Endodermal cell (in vitro differentiated cells): Measurements from ENCODE around the gene PLK5. TPM values are rescaled to one million over a fixed set of nuclear protein-coding genes. Genes with fewer than 3 reads are reported as not detected.

Experiments used
- DNase-seq: peaks from one replicate; pipeline ENCODE4 v3.0.0-alpha.2; 2017
- H3K27ac ChIP-seq: 2 replicates; pipeline ENCODE4 v1.5.1; 2013; ENCODE audit warnings: mild to moderate bottlenecking, low read depth, low read length, moderate library complexity
- H3K27me3 ChIP-seq: 2 replicates; pipeline ENCODE4 v1.6.1; 2013; ENCODE audit warnings: mild to moderate bottlenecking, low read length, moderate library complexity; ENCODE audit not compliant: insufficient read depth, control insufficient read depth, poor library complexity, severe bottlenecking
- H3K36me3 ChIP-seq: 2 replicates; pipeline ENCODE4 v1.7.0; 2013; ENCODE audit warnings: mild to moderate bottlenecking, low read length, moderate library complexity; ENCODE audit not compliant: control insufficient read depth, insufficient read depth
- H3K4me1 ChIP-seq: one replicate; pipeline ENCODE4 v1.7.0; 2013; ENCODE audit warnings: low read length; ENCODE audit not compliant: control insufficient read depth, insufficient read depth
- H3K4me3 ChIP-seq: 2 replicates; pipeline ENCODE4 v1.5.1; 2013; ENCODE audit warnings: mild to moderate bottlenecking, low read length, moderate library complexity
- H3K9ac ChIP-seq: 2 replicates; pipeline ENCODE4 v1.6.1; 2013; ENCODE audit warnings: mild to moderate bottlenecking, low read length, moderate library complexity; ENCODE audit not compliant: poor library complexity, severe bottlenecking; ENCODE audit errors: extremely low read depth
- H3K9me3 ChIP-seq: 2 replicates; pipeline ENCODE4 v1.6.1; 2013; ENCODE audit warnings: mild to moderate bottlenecking, low read length, moderate library complexity; ENCODE audit not compliant: control insufficient read depth
- H3K27ac Mint-ChIP-seq: 2 replicates; pipeline ENCODE4 v1.8.0; 2020; ENCODE audit warnings: mixed read lengths
- H3K27me3 Mint-ChIP-seq: 2 replicates; pipeline ENCODE4 v1.8.0; 2021; ENCODE audit warnings: mild to moderate bottlenecking, mixed read lengths; ENCODE audit not compliant: insufficient read depth
- H3K36me3 Mint-ChIP-seq: 2 replicates; pipeline ENCODE4 v1.8.0; 2020; ENCODE audit warnings: low read depth, mixed read lengths
- H3K4me1 Mint-ChIP-seq: 2 replicates; pipeline ENCODE4 v1.8.0; 2020; ENCODE audit warnings: mixed read lengths
- H3K4me3 Mint-ChIP-seq: 2 replicates; pipeline ENCODE4 v1.8.0; 2020; ENCODE audit warnings: mild to moderate bottlenecking, moderate library complexity, mixed read lengths
- H3K9me3 Mint-ChIP-seq: 2 replicates; pipeline ENCODE4 v1.8.0; 2020; ENCODE audit warnings: mild to moderate bottlenecking, mixed read lengths
- WGBS, 2 experiments: methylation state at CpG; one replicate each; pipeline versions ENCODE4 v1.1.5 to v1.1.7; 2013; ENCODE audit warnings: missing lambda C conversion rate in 2 of 2, mixed read lengths in 1 of 2; ENCODE audit not compliant: insufficient coverage in 1 of 2, insufficient read length in 1 of 2; 5-methylcytosine and 5-hydroxymethylcytosine counted together
- total RNA-seq, 2 donors: library from RNA; stranded (reverse); fragmentation: NEBNext Ultra II Directional in 1 of 2; extraction: Animal tissue kit (Norgen Biotek cat#: 25700) in 1 of 2; gene quantifications; 2 replicates in 1 of 2; 3 replicates in 1 of 2; pipeline ENCODE4 v1.2.1, GENCODE V29; 2021
- TF ChIP-seq, protein P1 (sequence below): fragments of 200-600 bp; sonication (generic); conservative IDR thresholded peaks from 2 replicates; pipeline ENCODE4 v1.5.0; 2021; ENCODE audit warnings: antibody characterized with exemption, mild to moderate bottlenecking

The PLK5 gene
- total RNA-seq, 2 donors from 2014 or later, result 0.48 TPM; not detected in 1

DNA sequence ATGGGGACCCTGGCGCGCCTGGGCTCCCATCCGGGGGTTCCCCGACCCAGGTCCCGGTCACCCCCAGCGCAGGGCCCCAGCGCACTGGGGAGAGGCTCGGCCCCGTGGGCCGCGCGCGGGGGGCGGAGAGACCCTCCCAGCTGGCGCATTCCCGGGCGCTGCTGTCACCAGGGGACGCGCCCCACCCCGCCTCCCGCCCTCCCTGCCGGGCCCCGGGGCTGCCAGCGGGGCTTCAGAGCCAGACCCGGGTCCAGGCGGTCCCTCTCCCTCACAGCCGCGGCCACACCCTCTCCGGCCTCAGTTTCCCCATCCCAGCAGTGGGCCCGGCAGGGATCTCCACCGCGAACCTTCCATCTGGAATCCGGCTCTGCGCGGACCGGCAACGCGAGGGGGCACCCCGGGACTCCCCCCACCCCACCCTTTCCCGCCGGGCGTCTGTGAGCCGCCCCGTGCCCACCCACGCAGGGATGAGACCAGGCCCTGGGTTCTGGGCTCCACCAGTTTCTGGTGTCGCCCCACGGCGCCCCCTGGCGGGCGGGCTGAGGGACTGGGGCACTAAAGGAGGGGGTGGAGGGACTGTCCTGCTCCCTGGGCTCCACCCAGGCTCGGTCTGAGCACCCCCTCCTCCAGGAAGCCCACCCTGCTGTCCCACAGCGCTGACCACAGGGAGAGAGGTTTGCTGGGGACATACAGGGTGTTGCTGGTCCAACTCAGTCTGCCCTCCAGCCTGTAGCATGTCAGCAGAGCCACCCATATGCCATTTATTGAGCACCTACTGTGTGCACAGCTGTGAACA, 10.2 kb upstream of the PLK5 start:
- H3K27ac Mint-ChIP-seq, result no peak overlapping the region
- Histone ChIP-seq H3K27me3 (peaks cover 42% of the 10 kb centered on the region), H3K36me3 (no peaks in the 10 kb centered on the region), H3K27ac (no peak overlapping the region), H3K9me3 (no peaks in the 10 kb centered on the region), H3K9ac (no peak overlapping the region), H3K4me1 (peaks cover 7% of the 10 kb centered on the region), H3K4me3 (peak overlapping the region; percentile 35)
- peaks cover 65% of the 10 kb centered on the region for H3K27me3 Mint-ChIP-seq
- H3K4me1 Mint-ChIP-seq, result peaks cover 3% of the 10 kb centered on the region
- no peak overlapping the region for H3K4me3 Mint-ChIP-seq
- 7 to 21% methylated on average over 11 to 52 of the region's 52 CpGs for WGBS, 2 experiments
- H3K36me3 Mint-ChIP-seq, result no peaks in the 10 kb centered on the region
- TF ChIP-seq, protein P1, sequence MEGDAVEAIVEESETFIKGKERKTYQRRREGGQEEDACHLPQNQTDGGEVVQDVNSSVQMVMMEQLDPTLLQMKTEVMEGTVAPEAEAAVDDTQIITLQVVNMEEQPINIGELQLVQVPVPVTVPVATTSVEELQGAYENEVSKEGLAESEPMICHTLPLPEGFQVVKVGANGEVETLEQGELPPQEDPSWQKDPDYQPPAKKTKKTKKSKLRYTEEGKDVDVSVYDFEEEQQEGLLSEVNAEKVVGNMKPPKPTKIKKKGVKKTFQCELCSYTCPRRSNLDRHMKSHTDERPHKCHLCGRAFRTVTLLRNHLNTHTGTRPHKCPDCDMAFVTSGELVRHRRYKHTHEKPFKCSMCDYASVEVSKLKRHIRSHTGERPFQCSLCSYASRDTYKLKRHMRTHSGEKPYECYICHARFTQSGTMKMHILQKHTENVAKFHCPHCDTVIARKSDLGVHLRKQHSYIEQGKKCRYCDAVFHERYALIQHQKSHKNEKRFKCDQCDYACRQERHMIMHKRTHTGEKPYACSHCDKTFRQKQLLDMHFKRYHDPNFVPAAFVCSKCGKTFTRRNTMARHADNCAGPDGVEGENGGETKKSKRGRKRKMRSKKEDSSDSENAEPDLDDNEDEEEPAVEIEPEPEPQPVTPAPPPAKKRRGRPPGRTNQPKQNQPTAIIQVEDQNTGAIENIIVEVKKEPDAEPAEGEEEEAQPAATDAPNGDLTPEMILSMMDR, result peak; percentile 83
- peak; percentile 83 for DNase-seq
- H3K9me3 Mint-ChIP-seq, result peaks cover 3% of the 10 kb centered on the region

DNA sequence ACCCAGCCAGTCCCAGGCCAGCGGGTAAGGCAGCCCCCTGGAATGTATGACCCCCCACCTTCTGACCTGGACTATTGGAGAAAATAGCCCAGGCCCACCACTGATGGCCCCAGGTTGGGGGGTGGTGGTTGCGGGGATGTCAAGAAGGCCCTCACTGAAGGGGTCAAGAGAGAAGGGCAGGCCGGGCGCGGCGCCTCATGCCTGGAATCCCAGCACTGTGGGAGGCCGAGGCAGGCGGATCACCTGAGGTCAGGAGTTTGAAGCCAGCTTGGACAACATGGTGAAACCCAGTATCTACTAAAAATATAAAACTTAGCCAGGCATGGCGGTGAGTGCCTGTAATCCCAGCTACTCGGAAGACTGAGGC, 9.6 kb upstream of the PLK5 start:
- H3K4me3 Mint-ChIP-seq, result no peak overlapping the region
- peaks cover 3% of the 10 kb centered on the region for H3K9me3 Mint-ChIP-seq
- DNase-seq, result no peak
- H3K27ac Mint-ChIP-seq, result no peak overlapping the region
- no peaks in the 10 kb centered on the region for H3K9me3 ChIP-seq
- no peaks in the 10 kb centered on the region for H3K36me3 ChIP-seq
- H3K27ac ChIP-seq, result no peak overlapping the region
- peaks cover 7% of the 10 kb centered on the region for H3K4me1 ChIP-seq
- 77 to 78% methylated on average over 3 to 10 of the region's 10 CpGs for WGBS, 2 experiments
- TF ChIP-seq, protein P1, result no peak
- H3K36me3 Mint-ChIP-seq, result no peaks in the 10 kb centered on the region
- no peak overlapping the region for H3K4me3 ChIP-seq
- peaks cover 65% of the 10 kb centered on the region for H3K27me3 Mint-ChIP-seq
- H3K9ac ChIP-seq, result no peak overlapping the region
- peaks cover 43% of the 10 kb centered on the region for H3K27me3 ChIP-seq
- H3K4me1 Mint-ChIP-seq, result peaks cover 3% of the 10 kb centered on the region

DNA sequence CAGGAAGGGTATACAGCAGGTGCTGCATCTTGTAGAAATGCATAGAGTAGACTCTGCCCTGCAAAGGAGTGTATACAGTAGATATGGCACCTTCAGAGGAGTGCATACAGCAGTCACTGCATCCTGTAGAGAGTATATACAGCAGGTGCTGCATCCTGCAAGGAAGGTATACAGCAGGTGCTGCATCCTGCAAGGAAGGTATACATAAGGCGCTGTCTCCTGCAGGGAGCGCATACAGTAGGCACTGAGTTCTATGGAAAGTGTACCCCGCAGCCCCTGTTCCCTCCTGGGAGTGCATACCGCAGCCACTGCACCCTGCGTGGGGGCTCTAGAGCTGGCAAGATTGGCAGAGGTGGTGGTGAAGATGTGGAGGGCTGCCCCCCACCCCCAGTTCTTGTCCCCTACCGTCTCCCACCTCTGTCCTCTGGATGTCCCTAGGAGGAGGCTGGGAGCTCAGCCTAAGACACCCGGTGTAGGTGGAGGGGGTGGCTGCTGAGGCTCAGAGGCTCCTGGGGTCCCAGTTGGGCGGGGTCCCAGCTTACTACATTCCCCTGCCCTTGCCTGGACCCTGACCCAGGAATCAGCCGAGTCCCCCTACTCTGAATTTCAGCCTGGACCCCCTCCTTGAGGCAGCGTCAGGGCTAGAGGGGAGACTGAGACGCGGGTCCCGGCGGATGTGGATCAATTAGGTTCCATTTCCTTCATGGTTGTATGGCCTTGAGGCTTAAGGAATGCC, 8.7 kb upstream of the PLK5 start:
- WGBS, 2 experiments, result 80 to 83% methylated on average over 7 to 13 of the region's 14 CpGs
- H3K27me3 Mint-ChIP-seq, result peaks cover 60% of the 10 kb centered on the region

More for the DNA sequence above, 8.7 kb upstream of the PLK5 start:
- peaks cover 3% of the 10 kb centered on the region for H3K9me3 Mint-ChIP-seq
- H3K27ac ChIP-seq, result no peak overlapping the region
- H3K27me3 ChIP-seq, result peaks cover 43% of the 10 kb centered on the region
- H3K36me3 Mint-ChIP-seq, result no peaks in the 10 kb centered on the region
- H3K4me1 Mint-ChIP-seq, result no peaks in the 10 kb centered on the region
- DNase-seq, result no peak
- no peak overlapping the region for H3K27ac Mint-ChIP-seq
- H3K9me3 ChIP-seq, result no peaks in the 10 kb centered on the region
- TF ChIP-seq, protein P1, result no peak
- no peak overlapping the region for H3K4me3 Mint-ChIP-seq
- no peak overlapping the region for H3K4me3 ChIP-seq
- peaks cover 6% of the 10 kb centered on the region for H3K4me1 ChIP-seq
- no peaks in the 10 kb centered on the region for H3K36me3 ChIP-seq
- H3K9ac ChIP-seq, result no peak overlapping the region
